Stimulated activated CD4-positive, alpha-beta T cell treated with anti-CD3 and anti-CD28 coated beads, Interleukin-12 subunit alpha, Interleukin-12 subunit beta, amount 100 ng/mL, for 48 hours (primary cell): ENCODE results near the gene TOB1.
"Not testable (repeated sequence)": the region's sequence is repeated elsewhere in the genome, so short reads cannot be mapped to it uniquely, and the experiment has no call there.

ENCODE experiments used
- DNase-seq, 3 donors: peaks; one replicate each; pipeline ENCODE4 v3.0.0-alpha.2; 2020; ENCODE audit warnings: low read depth in 2 of 3, low spot score in 1 of 3

The TOB1 gene

GRCh38 chr17:50898369-50899004 is 32.3 kb upstream of the TOB1 start:
- DNase-seq: no peak

GRCh38 chr17:50894513-50894912 is 28.4 kb upstream of the TOB1 start:
- not testable (repeated sequence) for DNase-seq

GRCh38 chr17:50893183-50893993 is 27.2 kb upstream of the TOB1 start:
- no peak for DNase-seq

DNA sequence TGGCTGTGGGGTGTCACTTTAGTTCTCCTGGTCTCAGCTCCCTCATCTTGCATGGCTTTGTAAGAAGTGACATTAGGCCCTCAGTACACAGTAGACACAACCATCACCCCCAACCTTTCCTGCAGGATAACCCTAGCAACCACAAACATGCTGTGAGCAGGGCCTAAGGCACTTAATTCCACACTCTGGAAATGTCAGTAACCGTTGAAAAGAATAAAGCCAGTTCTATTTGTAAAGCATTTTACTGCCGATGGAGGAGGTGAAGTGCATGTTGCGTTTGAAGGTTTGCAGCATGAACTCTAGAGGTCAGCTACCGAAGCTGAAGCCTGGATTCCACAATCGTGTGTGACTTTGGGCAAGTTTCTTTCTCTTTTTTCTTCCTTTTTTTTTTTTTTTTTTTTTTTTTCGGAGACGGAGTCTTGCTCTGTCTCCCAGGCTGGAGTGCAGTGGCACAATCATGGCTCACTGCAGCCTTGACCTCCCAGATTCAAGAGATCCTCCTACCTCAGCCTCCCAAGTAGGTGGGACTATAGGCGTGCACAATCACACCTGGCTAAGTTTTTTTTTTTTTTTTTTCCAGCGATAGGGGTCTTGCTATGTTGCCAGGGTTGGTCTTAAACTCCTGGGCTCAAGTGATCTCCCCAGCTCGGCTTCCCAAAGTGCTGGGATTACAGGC is 26.1 kb upstream of the TOB1 start:
- no peak for DNase-seq

- no peak for DNase-seq
These were observed 25.4 kb upstream of the TOB1 start for GRCh38 chr17:50891577-50891989.

DNA sequence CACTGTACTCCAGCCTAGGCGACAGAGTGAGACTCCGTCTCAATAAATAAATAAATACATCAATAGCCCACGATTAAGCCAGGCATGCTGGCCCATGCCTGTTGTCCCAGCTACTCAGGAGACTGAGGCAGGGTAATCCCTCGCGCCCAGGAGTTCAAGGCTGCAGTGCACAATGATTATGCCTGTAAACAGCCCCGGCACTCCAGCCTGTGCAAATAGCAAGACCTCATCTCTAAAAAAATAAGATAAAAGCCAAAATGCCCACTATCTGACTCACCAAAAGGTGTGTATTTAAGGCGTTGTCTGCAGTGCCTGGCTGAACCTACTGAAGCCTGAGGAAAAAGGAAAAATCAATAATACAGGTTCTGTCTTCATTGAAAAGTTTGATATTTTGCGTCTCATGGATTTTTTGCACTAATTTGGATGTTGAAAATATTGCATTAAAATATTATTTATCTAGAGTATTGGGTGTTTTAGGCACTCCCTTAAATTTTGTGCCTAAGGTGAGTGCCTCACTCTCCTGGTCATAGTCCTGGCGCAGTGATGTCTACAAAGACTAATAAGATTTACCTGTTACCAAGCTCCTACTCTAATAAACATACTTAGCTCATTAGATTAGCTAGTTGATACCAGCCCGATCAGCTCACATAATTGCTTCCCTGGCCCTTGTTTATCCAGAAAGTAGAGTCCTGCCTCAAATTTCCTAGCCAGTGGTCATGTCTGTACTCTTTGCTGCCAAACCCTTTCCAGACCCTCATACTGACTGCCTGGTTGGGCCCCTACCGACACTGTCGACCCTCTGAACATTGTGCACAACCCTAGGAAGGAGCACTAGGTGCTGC is 24.7 kb upstream of the TOB1 start:
- no peak for DNase-seq

DNA sequence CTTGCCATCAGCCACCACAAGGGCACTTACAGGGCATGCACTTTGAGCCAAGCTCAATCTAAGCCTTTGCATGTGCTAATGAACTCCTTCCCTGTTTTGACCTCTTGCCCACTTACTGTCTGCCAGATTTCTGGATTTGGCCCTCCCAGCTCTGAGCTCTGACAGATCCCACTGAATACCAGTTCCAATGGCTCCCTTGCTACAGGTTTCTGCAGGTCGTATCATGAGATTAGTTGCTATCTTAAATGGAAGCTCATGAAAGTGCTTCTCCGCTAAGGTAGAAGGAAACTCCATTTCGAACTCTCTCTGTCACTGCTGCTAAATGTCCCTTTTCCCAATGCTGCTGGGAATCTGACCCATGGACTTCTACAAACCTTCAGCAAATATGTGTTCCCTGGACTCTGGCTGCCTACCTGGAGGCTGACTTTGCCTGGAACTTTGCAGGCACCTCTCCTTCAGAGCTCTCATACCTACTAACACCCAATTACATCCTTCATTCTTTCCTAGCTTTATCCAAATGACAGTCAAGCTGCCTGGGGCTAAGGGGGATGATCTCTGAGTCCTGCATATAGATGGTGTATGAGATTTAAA is 23.5 kb upstream of the TOB1 start:
- no peak for DNase-seq

DNA sequence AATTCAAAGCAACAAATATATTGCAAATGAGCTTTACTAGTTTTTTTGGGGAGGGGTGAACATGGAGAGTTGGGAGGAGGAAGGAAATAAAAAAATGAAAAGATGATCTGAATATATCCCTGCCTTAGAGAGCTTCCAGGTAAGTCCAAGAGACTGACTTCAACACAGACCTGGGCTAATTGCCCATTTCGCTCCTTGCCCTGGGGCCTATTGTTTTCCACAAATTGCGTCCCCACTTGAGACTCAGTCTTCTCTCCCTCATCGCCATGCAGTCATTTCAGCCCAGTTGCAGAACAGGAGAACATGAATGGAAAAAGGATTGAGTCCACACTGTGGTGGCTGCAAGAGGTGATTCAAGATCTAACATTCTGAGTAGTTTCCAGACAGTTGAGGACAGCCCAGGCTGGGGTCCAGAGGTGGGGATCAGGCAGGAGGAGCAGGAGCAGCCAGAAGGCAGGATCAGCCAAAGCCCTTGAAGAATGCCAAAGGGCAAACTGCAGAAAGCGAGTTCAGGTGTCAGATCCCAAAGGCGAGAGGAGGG is 21.6 kb upstream of the TOB1 start:
- DNase-seq: no peak

DNA sequence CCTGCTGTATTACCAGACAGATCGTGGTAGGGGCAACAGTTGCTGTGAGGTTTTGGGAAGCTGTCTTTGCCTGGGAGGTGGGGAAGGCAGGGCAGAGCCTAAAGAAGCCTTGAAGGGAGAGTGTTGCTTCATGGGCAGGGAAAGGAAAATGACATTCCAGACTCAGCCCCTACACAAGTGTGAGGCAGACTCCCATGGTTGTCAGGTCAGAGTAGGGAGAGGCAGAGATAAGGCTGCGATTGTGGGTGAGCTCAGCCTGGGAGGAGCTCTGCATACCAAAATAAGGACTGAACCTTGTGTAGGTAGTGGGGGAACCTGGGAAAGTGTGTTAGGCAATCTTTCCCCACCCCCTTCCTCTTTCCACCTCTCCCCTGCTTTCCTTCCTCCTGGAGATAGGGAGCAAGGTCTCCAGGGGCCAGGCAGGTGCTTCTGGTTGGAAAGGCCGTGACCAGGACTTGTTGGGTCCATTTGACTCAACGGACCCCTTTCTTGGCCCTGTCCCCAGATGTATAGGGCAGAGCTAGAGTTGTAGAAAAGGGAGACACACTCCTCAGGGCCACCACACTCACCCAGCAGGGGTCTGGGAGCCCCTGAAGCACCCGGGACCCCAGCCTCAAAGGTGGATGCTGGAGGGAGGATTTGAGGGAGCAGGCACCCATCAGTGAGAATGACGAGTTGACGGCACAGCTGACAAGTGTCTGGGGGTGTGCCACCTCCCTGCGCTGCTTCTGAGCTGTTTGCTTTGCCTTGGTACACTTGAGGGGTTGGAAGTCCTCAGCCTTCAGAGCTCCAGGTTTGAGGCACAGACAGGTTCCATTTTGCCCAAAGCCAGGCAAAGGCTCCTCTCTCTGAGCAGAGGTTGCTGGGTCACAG is 18.5 kb upstream of the TOB1 start:
- no peak for DNase-seq

GRCh38 chr17:50883850-50884438 is 17.8 kb upstream of the TOB1 start:
- no peak for DNase-seq

DNA sequence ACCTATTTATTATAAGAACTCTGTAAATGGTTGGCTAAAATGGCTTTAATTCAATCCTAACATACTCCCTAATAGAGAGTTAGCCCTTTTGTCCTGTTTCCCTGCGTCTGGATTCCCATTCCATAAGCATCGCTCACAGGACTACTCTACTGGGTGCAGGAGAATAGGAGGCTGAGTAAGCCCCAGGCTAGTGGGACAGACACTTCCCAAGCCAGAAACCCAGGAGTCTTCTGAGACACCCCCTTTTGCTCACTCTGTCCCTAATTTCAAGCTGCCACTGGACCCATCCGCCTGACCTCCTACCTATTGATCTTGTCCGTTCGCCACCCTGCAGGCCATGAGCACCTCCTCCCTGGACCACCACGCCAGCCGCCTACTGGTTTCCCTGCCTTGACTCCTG is 16.7 kb upstream of the TOB1 start:
- no peak for DNase-seq

GRCh38 chr17:50881182-50881581 is 15.0 kb upstream of the TOB1 start:
- no peak for DNase-seq

DNA sequence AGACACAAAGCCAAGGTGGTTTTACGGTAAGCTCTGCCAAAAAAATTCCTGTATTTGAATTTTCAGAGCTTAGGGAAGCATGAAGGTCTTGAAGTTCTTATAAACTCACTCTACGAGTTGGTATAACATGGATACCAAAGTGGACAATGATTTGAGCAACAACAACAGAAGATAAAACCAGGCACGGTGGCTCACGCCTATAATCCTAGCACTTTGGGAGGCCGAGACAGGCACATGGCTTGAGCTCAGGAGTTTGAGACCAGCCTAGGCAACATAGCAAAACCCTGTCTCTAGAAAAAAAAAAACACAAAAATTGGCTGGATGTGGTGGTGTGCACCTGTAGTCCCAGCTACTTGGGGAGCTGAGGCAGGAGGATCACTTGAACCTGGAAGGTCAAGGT is 12.9 kb upstream of the TOB1 start:
- no peak for DNase-seq

DNA sequence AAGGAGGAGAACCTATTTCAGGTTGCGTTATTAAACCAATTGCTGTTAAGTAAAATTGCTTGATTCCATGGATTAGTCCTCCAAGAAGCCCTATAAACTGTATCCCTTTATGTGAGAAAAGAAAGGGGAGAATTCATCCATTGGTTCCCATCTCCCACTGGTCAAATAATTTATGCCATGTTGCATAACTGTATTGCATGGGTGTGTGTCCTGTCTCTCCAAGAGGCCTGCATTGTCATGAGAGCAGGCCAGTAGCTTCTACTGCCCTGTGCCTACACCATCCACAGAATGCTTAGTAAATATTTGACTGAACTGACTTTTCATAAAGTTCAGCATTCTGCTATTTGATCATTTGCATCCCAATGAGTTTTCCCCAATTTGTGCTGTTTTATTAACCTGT is 11.7 kb upstream of the TOB1 start:
- no peak for DNase-seq

GRCh38 chr17:50877042-50877441 is 10.9 kb upstream of the TOB1 start:
- not testable (repeated sequence) for DNase-seq

DNA sequence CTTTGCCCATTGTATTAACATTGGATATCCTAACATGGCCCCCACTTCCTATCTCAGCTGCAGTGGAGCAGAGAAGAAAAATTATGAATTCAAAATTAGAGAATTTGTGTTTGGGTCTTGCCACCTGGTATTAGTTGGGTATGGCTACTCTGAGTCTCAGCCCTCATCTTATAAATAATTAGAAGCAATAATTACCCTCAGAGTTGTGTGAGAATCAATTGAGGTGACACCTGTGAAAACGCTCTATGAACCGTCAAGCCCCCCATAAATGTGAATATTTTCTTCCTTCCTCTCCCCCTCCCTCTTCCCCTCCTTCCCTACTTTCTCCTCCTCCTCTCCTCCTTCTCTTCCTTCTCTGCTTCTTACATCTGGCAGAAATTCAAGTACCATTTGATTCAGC is 8.9 kb upstream of the TOB1 start:
- DNase-seq: no peak

DNA sequence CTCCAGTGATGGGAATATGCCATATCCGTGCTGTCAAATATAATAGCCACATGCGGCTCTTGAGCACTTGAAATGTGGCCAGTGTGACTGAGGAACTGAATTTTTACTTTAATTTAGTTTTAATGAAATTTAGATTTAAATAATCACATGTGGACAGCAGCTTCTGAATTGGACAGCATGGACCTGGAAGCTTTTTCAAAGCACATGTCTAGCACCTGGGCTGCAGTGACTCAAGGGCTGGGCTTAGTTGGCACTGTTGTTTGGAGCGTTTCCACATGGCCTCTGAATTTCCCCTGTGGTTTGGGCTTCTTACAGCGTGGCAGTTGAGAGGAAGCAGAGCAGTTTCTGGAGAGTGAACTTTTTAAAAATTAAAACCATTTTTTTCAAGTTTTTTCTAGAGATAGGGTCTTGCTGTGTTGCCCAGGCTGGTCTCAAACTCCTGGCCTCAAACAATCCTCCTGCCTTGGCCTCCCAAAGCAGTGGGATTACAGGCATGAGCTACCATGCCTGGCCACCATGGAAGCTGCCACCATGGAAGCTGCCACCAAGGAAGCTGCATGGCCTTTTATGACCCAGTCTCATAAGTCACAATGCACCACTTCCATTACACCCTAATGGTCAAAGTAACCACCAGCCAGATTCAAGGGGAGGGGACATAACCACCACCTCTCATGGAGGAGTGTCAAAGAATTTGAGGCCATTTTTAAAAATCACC is 6.7 kb upstream of the TOB1 start:
- DNase-seq: peak in 1 of 3 donors; percentile 18

DNA sequence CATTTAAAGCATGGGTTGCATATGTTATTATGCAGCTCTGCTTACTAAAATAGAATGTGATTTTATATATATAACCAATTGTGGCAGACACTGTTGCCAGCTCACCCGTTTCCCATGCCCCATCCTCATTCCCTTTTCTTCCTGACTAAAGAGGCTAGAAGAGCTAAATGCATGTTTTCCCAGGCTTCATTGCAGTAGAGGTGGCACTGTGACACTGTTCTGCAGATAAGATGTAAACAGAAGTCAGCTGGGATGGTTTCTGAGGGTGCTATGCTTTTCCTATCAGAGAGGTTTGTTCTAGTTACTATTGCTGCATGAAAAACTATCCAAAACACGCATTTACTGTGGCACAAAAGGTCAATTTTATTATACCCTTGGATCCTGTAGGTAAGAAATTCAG is 5.7 kb upstream of the TOB1 start:
- DNase-seq: no peak

GRCh38 chr17:50871364-50871763 is 5.2 kb upstream of the TOB1 start:
- peak in 1 of 3 donors; percentile 20 for DNase-seq
